ENCODE results near the gene ZNF540. TPM values are rescaled to one million over a fixed set of nuclear protein-coding genes. Genes with fewer than 3 reads are reported as not detected.

ZNF540 gene
- total RNA-seq, 1 donor from 2014 or later, result 4.5 TPM

Other genes with a start within 250 kb of the ZNF540 start
- gene ZNF527, start 223.8 kb upstream of the ZNF540 start, total RNA-seq, result 6.7 TPM
- gene ZNF569, start 127.4 kb upstream of the ZNF540 start, total RNA-seq, result 5.9 TPM
- gene ZNF570, start 125.5 kb upstream of the ZNF540 start, total RNA-seq, result 6.6 TPM
- 8.3 TPM for gene ZNF793, start 87.9 kb upstream of the ZNF540 start, total RNA-seq
- gene ZNF571, start 84 bp upstream of the ZNF540 start, total RNA-seq, result 4.4 TPM
- 6.6 TPM for gene ZFP30, start 60.6 kb downstream of the ZNF540 start, total RNA-seq
- gene ZNF607, start 124.9 kb downstream of the ZNF540 start, total RNA-seq, result 4.9 TPM
- gene ZNF573, start 184.7 kb downstream of the ZNF540 start, total RNA-seq, result 9.9 TPM